HepG2 (cell line): ENCODE data around the gene SLC22A31. TPM values are rescaled to one million over a fixed set of nuclear protein-coding genes. Genes with fewer than 3 reads are reported as not detected.

ENCODE experiments used
- ATF2 ChIP-seq: sonication (generic); formaldehyde crosslinking; IDR thresholded peaks from 2 replicates; pipeline ENCODE4 v1.4.0; 2020; ENCODE audit warnings: missing genetic modification reagents
- BORCS8-MEF2B ChIP-seq: sonication (generic); formaldehyde crosslinking; IDR thresholded peaks from 2 replicates; pipeline ENCODE4 v1.8.0; 2022; ENCODE audit warnings: mild to moderate bottlenecking, missing genetic modification reagents
- CCAR2 ChIP-seq: fragments of 200-400 bp; formaldehyde crosslinking; optimal IDR thresholded peaks from 2 replicates; pipeline ENCODE3; 2018; ENCODE audit warnings: low read depth, mild to moderate bottlenecking, low read length, moderate library complexity
- DNMT3B ChIP-seq: conservative IDR thresholded peaks from 2 replicates; pipeline ENCODE4 v1.6.1; 2016; ENCODE audit warnings: missing biosample characterization, control low read depth
- E2F5 ChIP-seq: sonication (generic); formaldehyde crosslinking; conservative IDR thresholded peaks from 2 replicates; pipeline ENCODE4 v1.4.0; 2020; ENCODE audit warnings: missing genetic modification reagents
- FIP1L1 ChIP-seq: fragments of 200-400 bp; formaldehyde crosslinking; IDR thresholded peaks from 2 replicates; pipeline ENCODE4 v1.6.1; 2018; ENCODE audit warnings: low read depth, mild to moderate bottlenecking, low read length, moderate library complexity, borderline replicate concordance; ENCODE audit not compliant: insufficient read depth
- HHEX ChIP-seq: IDR thresholded peaks from 2 replicates; pipeline ENCODE4 v1.6.1; 2016; ENCODE audit warnings: control low read depth
- KMT2B ChIP-seq: IDR thresholded peaks from 2 replicates; pipeline ENCODE4 v1.6.1; 2016; ENCODE audit warnings: missing genetic modification reagents, missing compliant biosample characterization
- MED8 ChIP-seq: sonication (generic); formaldehyde crosslinking; IDR thresholded peaks from 2 replicates; pipeline ENCODE4 v1.8.1; 2023; ENCODE audit warnings: mild to moderate bottlenecking, missing genetic modification reagents; ENCODE audit not compliant: insufficient replicate concordance
- MTA1 ChIP-seq: sonication (generic); formaldehyde crosslinking; IDR thresholded peaks from 2 replicates; pipeline ENCODE4 v1.4.0; 2020; ENCODE audit warnings: missing genetic modification reagents, mild to moderate bottlenecking, borderline replicate concordance
- MTF2 ChIP-seq: sonication (generic); formaldehyde crosslinking; IDR thresholded peaks from 2 replicates; pipeline ENCODE4 v1.5.0; 2020; ENCODE audit warnings: missing genetic modification reagents, borderline replicate concordance
- NFKBIZ ChIP-seq: IDR thresholded peaks from 2 replicates; pipeline ENCODE4 v1.6.1; 2018; ENCODE audit warnings: missing genetic modification reagents, missing compliant biosample characterization
- PHF20 ChIP-seq: sonication (generic); formaldehyde crosslinking; IDR thresholded peaks from 2 replicates; pipeline ENCODE4 v1.5.0; 2020; ENCODE audit warnings: mild to moderate bottlenecking, missing genetic modification reagents
- SMAD1 ChIP-seq: sonication (generic); formaldehyde crosslinking; IDR thresholded peaks from 2 replicates; pipeline ENCODE4 v1.4.0; 2020; ENCODE audit warnings: missing genetic modification reagents, low read depth, mild to moderate bottlenecking, borderline replicate concordance
- SRF ChIP-seq: IDR thresholded peaks from 2 replicates; pipeline ENCODE4 v1.6.1; 2011; ENCODE audit warnings: mild to moderate bottlenecking, low read depth, low read length, moderate library complexity
- TOPORS ChIP-seq: sonication (generic); formaldehyde crosslinking; IDR thresholded peaks from 2 replicates; pipeline ENCODE4 v1.8.0; 2023; ENCODE audit warnings: mild to moderate bottlenecking, missing genetic modification reagents
- XRCC5 ChIP-seq: fragments of 200-400 bp; formaldehyde crosslinking; optimal IDR thresholded peaks from 2 replicates; pipeline ENCODE3; 2017; ENCODE audit warnings: mild to moderate bottlenecking, low read length
- ZBTB43 ChIP-seq: sonication (generic); formaldehyde crosslinking; conservative IDR thresholded peaks from 2 replicates; pipeline ENCODE4 v1.4.0; 2020; ENCODE audit warnings: missing genetic modification reagents
- ZNF143 ChIP-seq: sonication (generic); formaldehyde crosslinking; IDR thresholded peaks from 2 replicates; pipeline ENCODE4 v1.4.0; 2020; ENCODE audit warnings: missing genetic modification reagents
- ZNF292 ChIP-seq: sonication (generic); formaldehyde crosslinking; IDR thresholded peaks from 2 replicates; pipeline ENCODE4 v1.8.1; 2022; ENCODE audit warnings: mild to moderate bottlenecking, low read depth, missing genetic modification reagents, borderline replicate concordance
- ZNF354B ChIP-seq: sonication (generic); formaldehyde crosslinking; IDR thresholded peaks from 2 replicates; pipeline ENCODE4 v1.8.0; 2022; ENCODE audit warnings: mild to moderate bottlenecking, missing genetic modification reagents
- ZNF510 ChIP-seq: sonication (generic); formaldehyde crosslinking; IDR thresholded peaks from 2 replicates; pipeline ENCODE4 v1.4.0; 2020; ENCODE audit warnings: low read depth, mild to moderate bottlenecking, missing genetic modification reagents
- ZNF674 ChIP-seq: sonication (generic); formaldehyde crosslinking; IDR thresholded peaks from 2 replicates; pipeline ENCODE4 v1.5.0; 2020; ENCODE audit warnings: low read depth, mild to moderate bottlenecking, missing genetic modification reagents
- ZNF747 ChIP-seq: sonication (generic); formaldehyde crosslinking; IDR thresholded peaks from 2 replicates; pipeline ENCODE4 v1.8.1; 2023; ENCODE audit warnings: missing genetic modification reagents, mild to moderate bottlenecking, borderline replicate concordance
- ZNF770 ChIP-seq: sonication (generic); formaldehyde crosslinking; IDR thresholded peaks from 2 replicates; pipeline ENCODE4 v1.5.0; 2020; ENCODE audit warnings: mild to moderate bottlenecking, missing genetic modification reagents
- ZNF772 ChIP-seq: sonication (generic); formaldehyde crosslinking; IDR thresholded peaks from 2 replicates; pipeline ENCODE4 v1.5.0; 2020; ENCODE audit warnings: mild to moderate bottlenecking, missing genetic modification reagents
- polyA plus RNA-seq, 8 experiments: library from polyadenylated mRNA; depleted of rRNA in 3 of 8; stranded (reverse) in 7 of 8; unstranded in 1 of 8; fragments of >200 nt; fragmentation: Illumina TruSeq in 4 of 8; extraction: Trizol in 4 of 8; gene quantifications; 2 replicates each; pipeline versions ENCODE4 v1.2.1 to v1.2.3, GENCODE V29; 2011 to 2016; ENCODE audit warnings: low read depth in 4 of 8, missing spikeins in 1 of 8, mixed read lengths in 1 of 8; ENCODE audit not compliant: insufficient read depth in 1 of 8
- total RNA-seq, 5 experiments: library from RNA; depleted of rRNA; stranded (reverse); fragments of >200 nt; fragmentation: Illumina TruSeq; extraction: Trizol; gene quantifications; 2 replicates each; pipeline ENCODE4 v1.2.3, GENCODE V29; 2016; ENCODE audit warnings: low read depth in 1 of 5

SLC22A31 gene
- total and polyA plus RNA-seq, 2 of the 13 experiments (the other 11 are each of a cell fraction or from before 2014, with no cell fraction given), result 67.3 to 83.3 TPM

GRCh38 chr16:89167425-89167941 lies 32.9 kb downstream of the SLC22A31 start (continued):
- TF ChIP-seq ATF2 (CRISPR knock-in tag) (peak; percentile 74; the same call in 1 of the 2 replicates), ZNF510 (CRISPR knock-in tag) (0 out of 2 replicates have a peak, but pooled peaks have one; percentile 43), KMT2B (CRISPR knock-in tag) (peak; percentile 62; the same call in 1 of the 2 replicates), HHEX (CRISPR knock-in tag) (0 out of 2 replicates have a peak, but pooled peaks have one; percentile 8), ZNF354B (CRISPR knock-in tag) (no peak; the same call in 1 of the 2 replicates), ZNF772 (CRISPR knock-in tag) (peak; percentile 96), PHF20 (CRISPR knock-in tag) (peak; percentile 51; the same call in 1 of the 2 replicates), DNMT3B (CRISPR knock-in tag) (no peak), ZNF747 (peak; percentile 78), SRF (no peak), MTA1 (CRISPR knock-in tag) (peak; percentile 73; the same call in 1 of the 2 replicates), MTF2 (CRISPR knock-in tag) (peak; percentile 99; the same call in 1 of the 2 replicates), FIP1L1 (no peak), CCAR2 (no peak), MED8 (CRISPR knock-in tag) (no peak), ZNF292 (CRISPR knock-in tag) (no peak; the same call in 1 of the 2 replicates), NFKBIZ (CRISPR knock-in tag) (peak; percentile 68), ZBTB43 (CRISPR knock-in tag) (no peak), E2F5 (no peak), SMAD1 (CRISPR knock-in tag) (0 out of 2 replicates have a peak, but pooled peaks have one; percentile 80), ZNF674 (CRISPR knock-in tag) (no peak; the same call in 1 of the 2 replicates), ZNF143 (CRISPR knock-in tag) (no peak), BORCS8-MEF2B (peak; percentile 93; the same call in 1 of the 2 replicates), ZNF770 (CRISPR knock-in tag) (no peak), TOPORS (CRISPR knock-in tag) (peak; percentile 95), XRCC5 (peak; percentile 83)
